H9 (cell line): ENCODE data around the gene GLYR1. TPM values are rescaled to one million over a fixed set of nuclear protein-coding genes. Genes with fewer than 3 reads are reported as not detected.

Source experiments
- DNase-seq: peaks from one replicate; pipeline ENCODE4 v3.0.0-alpha.2; 2017
- H2AFZ ChIP-seq: one replicate; pipeline ENCODE4 v1.6.1; 2013; ENCODE audit warnings: mild to moderate bottlenecking, low read length, control low read depth, moderate library complexity
- H2AK5ac ChIP-seq: 2 replicates; pipeline ENCODE4 v1.6.1; 2013; ENCODE audit warnings: low read length, control low read depth, mixed read lengths; ENCODE audit not compliant: insufficient read length
- H2BK120ac ChIP-seq: one replicate; pipeline ENCODE4 v1.6.1; 2013; ENCODE audit warnings: low read depth, mild to moderate bottlenecking, low read length, control low read depth, inconsistent platforms; ENCODE audit not compliant: poor library complexity, severe bottlenecking
- H2BK12ac ChIP-seq: 2 replicates; pipeline ENCODE4 v1.6.1; 2013; ENCODE audit warnings: low read length, control low read depth, mixed read lengths, low read depth; ENCODE audit not compliant: insufficient read length
- H2BK15ac ChIP-seq: 2 replicates; pipeline ENCODE4 v1.6.1; 2013; ENCODE audit warnings: low read depth, low read length, control low read depth
- H2BK20ac ChIP-seq: one replicate; pipeline ENCODE4 v1.6.1; 2013; ENCODE audit warnings: low read depth, mild to moderate bottlenecking, low read length, control low read depth, inconsistent platforms; ENCODE audit not compliant: poor library complexity, severe bottlenecking
- H2BK5ac ChIP-seq: 2 replicates; pipeline ENCODE4 v1.6.1; 2013; ENCODE audit warnings: low read length, control low read depth, mixed read lengths; ENCODE audit not compliant: insufficient read length
- H3K14ac ChIP-seq: 2 replicates; pipeline ENCODE4 v1.6.1; 2013; ENCODE audit warnings: low read length, control low read depth; ENCODE audit not compliant: insufficient read depth
- H3K18ac ChIP-seq: 2 replicates; pipeline ENCODE4 v1.6.1; 2013; ENCODE audit warnings: low read depth, mild to moderate bottlenecking, mixed read lengths, low read length, control low read depth; ENCODE audit not compliant: insufficient read length
- H3K23ac ChIP-seq: 2 replicates; pipeline ENCODE4 v1.6.1; 2013; ENCODE audit warnings: low read length, control low read depth, mixed read lengths, low read depth; ENCODE audit not compliant: insufficient read length
- H3K23me2 ChIP-seq: 2 replicates; pipeline ENCODE4 v1.6.1; 2013; ENCODE audit warnings: low read depth, mild to moderate bottlenecking, mixed read lengths, low read length, control low read depth; ENCODE audit not compliant: insufficient read length, poor library complexity, severe bottlenecking
- H3K27ac ChIP-seq: 2 replicates; pipeline ENCODE4 v1.5.1; 2013; ENCODE audit warnings: low read length, control low read depth, mixed read lengths, low read depth; ENCODE audit not compliant: insufficient read length
- H3K27me3 ChIP-seq: 2 replicates; pipeline ENCODE4 v1.6.1; 2013; ENCODE audit warnings: low read length, control low read depth, inconsistent platforms; ENCODE audit not compliant: insufficient read depth
- H3K4ac ChIP-seq: 2 replicates; pipeline ENCODE4 v1.6.1; 2013; ENCODE audit warnings: low read depth, mild to moderate bottlenecking, control low read depth, inconsistent platforms, low read length, moderate library complexity
- H3K4me1 ChIP-seq: 2 replicates; pipeline ENCODE4 v1.6.1; 2013; ENCODE audit warnings: low read length, control low read depth, inconsistent platforms; ENCODE audit not compliant: insufficient read depth
- H3K4me2 ChIP-seq: 2 replicates; pipeline ENCODE4 v1.6.1; 2013; ENCODE audit warnings: low read length, control low read depth, mixed read lengths; ENCODE audit not compliant: insufficient read length, insufficient read depth
- H3K56ac ChIP-seq: 2 replicates; pipeline ENCODE4 v1.6.1; 2013; ENCODE audit warnings: low read depth, mild to moderate bottlenecking, mixed read lengths, low read length, control low read depth; ENCODE audit not compliant: insufficient read length
- H3K79me1 ChIP-seq: 2 replicates; pipeline ENCODE4 v1.6.1; 2013; ENCODE audit warnings: low read depth, mild to moderate bottlenecking, moderate library complexity, low read length, control low read depth, inconsistent platforms; ENCODE audit not compliant: insufficient read depth, poor library complexity, severe bottlenecking
- H3K79me2 ChIP-seq: 2 replicates; pipeline ENCODE4 v1.6.1; 2013; ENCODE audit warnings: low read length, control low read depth, inconsistent platforms; ENCODE audit not compliant: insufficient read depth
- H3K9ac ChIP-seq: 2 replicates; pipeline ENCODE4 v1.6.1; 2013; ENCODE audit warnings: low read length, control low read depth, mixed read lengths; ENCODE audit not compliant: insufficient read length; ENCODE audit errors: extremely low read depth
- H3K9me3 ChIP-seq: one replicate; pipeline ENCODE4 v1.6.1; 2013; ENCODE audit warnings: low read depth, low read length, inconsistent platforms; ENCODE audit not compliant: control insufficient read depth
- H3T11ph ChIP-seq: one replicate; pipeline ENCODE4 v1.6.1; 2013; ENCODE audit warnings: mild to moderate bottlenecking, low read length, control low read depth, inconsistent platforms
- H4K20me1 ChIP-seq: one replicate; pipeline ENCODE4 v1.6.1; 2013; ENCODE audit not compliant: control insufficient read depth, insufficient read length, insufficient read depth
- H4K5ac ChIP-seq: 2 replicates; pipeline ENCODE4 v1.6.1; 2013; ENCODE audit warnings: low read depth, mild to moderate bottlenecking, mixed read lengths, low read length, control low read depth; ENCODE audit not compliant: insufficient read length
- H4K8ac ChIP-seq: replicated peaks from 2 replicates; pipeline ENCODE4 v1.6.1; 2013; ENCODE audit warnings: low read length, control low read depth, mixed read lengths, low read depth; ENCODE audit not compliant: insufficient read length
- H4K91ac ChIP-seq: 2 replicates; pipeline ENCODE4 v1.6.1; 2013; ENCODE audit warnings: low read depth, mild to moderate bottlenecking, moderate library complexity, mixed read lengths, low read length, control low read depth; ENCODE audit not compliant: insufficient read length
- H3K27ac Mint-ChIP-seq, 3 experiments: 2 replicates in 2 of 3; 3 replicates in 1 of 3; pipeline ENCODE4 v1.8.0; 2020 to 2021; ENCODE audit warnings: mixed read lengths in 3 of 3, mild to moderate bottlenecking in 1 of 3, moderate library complexity in 1 of 3
- H3K27me3 Mint-ChIP-seq: 2 replicates; pipeline ENCODE4 v1.8.0; 2021; ENCODE audit warnings: low read depth, mild to moderate bottlenecking, moderate library complexity, mixed read lengths
- H3K36me3 Mint-ChIP-seq, 3 experiments: 2 replicates in 2 of 3; 3 replicates in 1 of 3; pipeline ENCODE4 v1.8.0; 2020 to 2021; ENCODE audit warnings: low read depth in 3 of 3, mixed read lengths in 3 of 3; ENCODE audit not compliant: insufficient read depth in 1 of 3
- H3K4me1 Mint-ChIP-seq, 2 experiments: 2 replicates each; pipeline ENCODE4 v1.8.0; 2020; ENCODE audit warnings: mixed read lengths in 2 of 2
- H3K4me3 Mint-ChIP-seq, 2 experiments: 2 replicates in 1 of 2; 3 replicates in 1 of 2; pipeline ENCODE4 v1.8.0; 2020 to 2021; ENCODE audit warnings: mild to moderate bottlenecking in 2 of 2, mixed read lengths in 2 of 2, moderate library complexity in 1 of 2
- H3K9me3 Mint-ChIP-seq, 2 experiments: 2 replicates in 1 of 2; 3 replicates in 1 of 2; pipeline ENCODE4 v1.8.0; 2020; ENCODE audit warnings: mild to moderate bottlenecking in 2 of 2, mixed read lengths in 2 of 2, moderate library complexity in 1 of 2
- WGBS: extraction: QIAGEN DNeasy Blood & Tissue Kit; methylation state at CpG from one replicate; pipeline ENCODE4 v1.1.7; 2013; ENCODE audit warnings: missing lambda C conversion rate, low lambda C conversion rate, mixed read lengths; ENCODE audit not compliant: insufficient read length; ENCODE audit errors: extremely low coverage; 5-methylcytosine and 5-hydroxymethylcytosine counted together
- total RNA-seq: library from RNA; stranded (reverse); gene quantifications from 2 replicates; pipeline ENCODE4 v1.2.1, GENCODE V29; 2021
- TF ChIP-seq, protein P1 (sequence below): fragments of 200-600 bp; sonication (generic); conservative IDR thresholded peaks from 3 replicates; pipeline ENCODE4 v1.8.0; 2021; ENCODE audit warnings: antibody characterized with exemption, mild to moderate bottlenecking

GLYR1 gene
- total RNA-seq, 1 experiment from 2014 or later, result 114 TPM

DNA sequence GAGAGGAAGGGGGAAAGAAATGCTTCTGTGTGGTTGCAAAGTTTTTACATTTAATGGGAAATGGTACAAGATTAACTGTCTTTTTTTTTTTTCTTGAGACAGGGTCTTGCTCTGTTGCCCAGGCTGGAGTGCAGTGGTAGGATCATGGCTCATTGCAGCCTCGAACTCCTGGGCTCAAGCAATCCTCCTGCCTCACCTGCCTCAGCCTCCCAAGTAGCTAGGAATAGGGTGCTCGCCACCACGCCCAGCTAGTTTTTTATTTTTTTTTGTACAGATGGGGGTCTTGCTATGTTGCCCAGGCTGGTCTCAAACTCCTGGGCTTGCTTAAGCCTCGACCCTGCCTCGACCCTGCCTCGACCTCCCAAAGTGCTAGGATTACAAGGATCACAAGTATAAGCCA, 40.8 kb downstream of the GLYR1 start:
- Histone ChIP-seq H2BK120ac (no peak overlapping the region), H2BK15ac (no peak overlapping the region), H2AK5ac (no peak overlapping the region), H3K9ac (no peak overlapping the region), H4K20me1 (no peaks in the 10 kb centered on the region), H2AFZ (no peak overlapping the region), H3K27me3 (no peaks in the 10 kb centered on the region), H3T11ph (no peak overlapping the region), H3K14ac (no peak overlapping the region), H3K4me2 (no peak overlapping the region), H4K8ac (no peak overlapping the region), H3K79me2 (no peaks in the 10 kb centered on the region), H4K91ac (no peak overlapping the region), H3K23me2 (peaks cover 7% of the 10 kb centered on the region), H3K4ac (no peak overlapping the region), H2BK5ac (no peak overlapping the region), H3K4me1 (no peaks in the 10 kb centered on the region), H4K5ac (no peak overlapping the region), H3K9me3 (no peaks in the 10 kb centered on the region), H3K56ac (no peak overlapping the region), H2BK12ac (no peak overlapping the region), H3K27ac (no peak overlapping the region), H2BK20ac (no peak overlapping the region), H3K18ac (no peak overlapping the region), H3K23ac (no peak overlapping the region), H3K79me1 (no peaks in the 10 kb centered on the region)
- WGBS, result no CpG with 5 or more reads among the region's 6 CpGs
- H3K36me3 Mint-ChIP-seq, result peaks cover 16 to 57% (median 40%) of the 10 kb centered on the region in 3 experiments; a peak in 6 of 7 replicates
- no peak overlapping the region for H3K4me3 Mint-ChIP-seq
- H3K27ac Mint-ChIP-seq, result peak overlapping the region in 2 of 3 experiments; percentile 10 to 61; a peak in 2 of 7 replicates
- H3K4me1 Mint-ChIP-seq, result peaks cover 12 to 22% of the 10 kb centered on the region in 2 experiments
- H3K27me3 Mint-ChIP-seq, result no peaks in the 10 kb centered on the region; the same call in 1 of the 2 replicates
- DNase-seq, result no peak
- H3K9me3 Mint-ChIP-seq, result no peaks in the 10 kb centered on the region
- TF ChIP-seq, protein P1, sequence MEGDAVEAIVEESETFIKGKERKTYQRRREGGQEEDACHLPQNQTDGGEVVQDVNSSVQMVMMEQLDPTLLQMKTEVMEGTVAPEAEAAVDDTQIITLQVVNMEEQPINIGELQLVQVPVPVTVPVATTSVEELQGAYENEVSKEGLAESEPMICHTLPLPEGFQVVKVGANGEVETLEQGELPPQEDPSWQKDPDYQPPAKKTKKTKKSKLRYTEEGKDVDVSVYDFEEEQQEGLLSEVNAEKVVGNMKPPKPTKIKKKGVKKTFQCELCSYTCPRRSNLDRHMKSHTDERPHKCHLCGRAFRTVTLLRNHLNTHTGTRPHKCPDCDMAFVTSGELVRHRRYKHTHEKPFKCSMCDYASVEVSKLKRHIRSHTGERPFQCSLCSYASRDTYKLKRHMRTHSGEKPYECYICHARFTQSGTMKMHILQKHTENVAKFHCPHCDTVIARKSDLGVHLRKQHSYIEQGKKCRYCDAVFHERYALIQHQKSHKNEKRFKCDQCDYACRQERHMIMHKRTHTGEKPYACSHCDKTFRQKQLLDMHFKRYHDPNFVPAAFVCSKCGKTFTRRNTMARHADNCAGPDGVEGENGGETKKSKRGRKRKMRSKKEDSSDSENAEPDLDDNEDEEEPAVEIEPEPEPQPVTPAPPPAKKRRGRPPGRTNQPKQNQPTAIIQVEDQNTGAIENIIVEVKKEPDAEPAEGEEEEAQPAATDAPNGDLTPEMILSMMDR, result no peak
